ENCODE results near the gene IGFLR1. TPM values are rescaled to one million over a fixed set of nuclear protein-coding genes. Genes with fewer than 3 reads are reported as not detected.

IGFLR1 gene
- total RNA-seq, 1 experiment from 2014 or later, result 4.9 TPM

DNA sequence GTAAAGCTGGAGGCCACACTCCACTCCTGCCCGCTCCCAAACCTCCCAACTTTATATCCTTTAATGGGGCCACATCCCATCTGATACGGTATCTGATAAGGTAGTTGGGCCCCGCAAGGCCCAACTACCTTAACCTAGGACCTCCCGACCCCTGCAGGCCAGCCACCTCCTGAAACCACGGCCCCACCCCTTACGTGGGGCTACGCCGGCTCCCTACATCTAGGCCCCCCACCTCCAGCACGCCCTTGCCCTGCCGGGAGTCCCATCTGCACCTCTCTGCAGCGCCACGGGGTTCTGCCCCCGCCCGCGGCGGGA, 2.2 kb downstream of the IGFLR1 start:
- CTCF ChIA-PET, result interaction anchor here (1.2 kb wide), 1 partner anchor 45 kb away, joined by 14 read pairs; no protein-coding TSS in a partner anchor
- Histone ChIP-seq H3K36me3 (ENCODE audit: insufficient read depth, low read length, poor library complexity, severe bottlenecking) (peaks cover 26% of the 10 kb centered on the region), H3K4me3 (ENCODE audit: low read depth, low read length, poor library complexity, severe bottlenecking) (peak overlapping the region; percentile 65), H3K9me3 (ENCODE audit: low read depth, low read length, poor library complexity, severe bottlenecking) (no peaks in the 10 kb centered on the region), H3K27ac (ENCODE audit: low read depth, low read length, poor library complexity, severe bottlenecking) (peak overlapping the region; percentile 75), H3K4me1 (ENCODE audit: insufficient read depth, low read length, poor library complexity, severe bottlenecking) (peaks cover 3% of the 10 kb centered on the region), H3K27me3 (replicated peaks; ENCODE audit: insufficient read depth, low read depth, low read length, poor library complexity) (no peaks in the 10 kb centered on the region)
- TF ChIP-seq, protein P1, sequence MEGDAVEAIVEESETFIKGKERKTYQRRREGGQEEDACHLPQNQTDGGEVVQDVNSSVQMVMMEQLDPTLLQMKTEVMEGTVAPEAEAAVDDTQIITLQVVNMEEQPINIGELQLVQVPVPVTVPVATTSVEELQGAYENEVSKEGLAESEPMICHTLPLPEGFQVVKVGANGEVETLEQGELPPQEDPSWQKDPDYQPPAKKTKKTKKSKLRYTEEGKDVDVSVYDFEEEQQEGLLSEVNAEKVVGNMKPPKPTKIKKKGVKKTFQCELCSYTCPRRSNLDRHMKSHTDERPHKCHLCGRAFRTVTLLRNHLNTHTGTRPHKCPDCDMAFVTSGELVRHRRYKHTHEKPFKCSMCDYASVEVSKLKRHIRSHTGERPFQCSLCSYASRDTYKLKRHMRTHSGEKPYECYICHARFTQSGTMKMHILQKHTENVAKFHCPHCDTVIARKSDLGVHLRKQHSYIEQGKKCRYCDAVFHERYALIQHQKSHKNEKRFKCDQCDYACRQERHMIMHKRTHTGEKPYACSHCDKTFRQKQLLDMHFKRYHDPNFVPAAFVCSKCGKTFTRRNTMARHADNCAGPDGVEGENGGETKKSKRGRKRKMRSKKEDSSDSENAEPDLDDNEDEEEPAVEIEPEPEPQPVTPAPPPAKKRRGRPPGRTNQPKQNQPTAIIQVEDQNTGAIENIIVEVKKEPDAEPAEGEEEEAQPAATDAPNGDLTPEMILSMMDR (conservative IDR thresholded peaks at IDR 0.05; ENCODE audit: low read depth, low read length), result no peak
- TF ChIP-seq EZH2 (IDR thresholded peaks at IDR 0.05; ENCODE audit: borderline replicate concordance, low read depth, low read length, poor library complexity, severe bottlenecking), result no peak
- DNase-seq (ENCODE audit: low spot score), result no peak
- BruUV-seq (replicated peaks), result no TSS peak
- POLR2A ChIA-PET (ENCODE audit: low non-redundant PET), result no interaction called here
- intact Hi-C loops (cut with micrococcal nuclease; ENCODE audit: unreplicated experiment), result loop anchor here (10.0 kb wide), 1 partner anchor 195 kb away; the partner anchor contains the start of gene LRFN3

- no TSS peak for BruUV-seq (replicated peaks)
- no peaks in the 10 kb centered on the region for H3K27me3 ChIP-seq (replicated peaks; ENCODE audit: insufficient read depth, low read depth, low read length, poor library complexity)
- peaks cover 31% of the 10 kb centered on the region for H3K36me3 ChIP-seq (ENCODE audit: insufficient read depth, low read length, poor library complexity, severe bottlenecking)
- no peak for DNase-seq (ENCODE audit: low spot score)
- POLR2A ChIA-PET (ENCODE audit: low non-redundant PET), result no interaction called here
- H3K27ac ChIP-seq (ENCODE audit: low read depth, low read length, poor library complexity, severe bottlenecking), result peak overlapping the region; percentile 75
- peaks cover 2% of the 10 kb centered on the region for H3K4me1 ChIP-seq (ENCODE audit: insufficient read depth, low read length, poor library complexity, severe bottlenecking)
- CTCF ChIA-PET, result interaction anchor here (1.2 kb wide), 1 partner anchor 44 kb away, joined by 14 read pairs; no protein-coding TSS in a partner anchor
- TF ChIP-seq EZH2 (IDR thresholded peaks at IDR 0.05; ENCODE audit: borderline replicate concordance, low read depth, low read length, poor library complexity, severe bottlenecking), result no peak
- peak overlapping the region; percentile 65 for H3K4me3 ChIP-seq (ENCODE audit: low read depth, low read length, poor library complexity, severe bottlenecking)
- H3K9me3 ChIP-seq (ENCODE audit: low read depth, low read length, poor library complexity, severe bottlenecking), result no peaks in the 10 kb centered on the region
- intact Hi-C loops (cut with micrococcal nuclease; ENCODE audit: unreplicated experiment), result loop anchor here (10.0 kb wide), 1 partner anchor 195 kb away; the partner anchor contains the start of gene LRFN3
Measured at GRCh38 chr19:35739275-35740107, 2.8 kb downstream of the IGFLR1 start.

GRCh38 chr19:35738887-35739229, 3.4 kb downstream of the IGFLR1 start:
- ChIA-PET POLR2A (ENCODE audit: low non-redundant PET) (no interaction called here), CTCF (no interaction called here)
- Histone ChIP-seq H3K4me1 (ENCODE audit: insufficient read depth, low read length, poor library complexity, severe bottlenecking) (no peaks in the 10 kb centered on the region), H3K4me3 (ENCODE audit: low read depth, low read length, poor library complexity, severe bottlenecking) (no peak overlapping the region), H3K36me3 (ENCODE audit: insufficient read depth, low read length, poor library complexity, severe bottlenecking) (peaks cover 37% of the 10 kb centered on the region), H3K9me3 (ENCODE audit: low read depth, low read length, poor library complexity, severe bottlenecking) (no peaks in the 10 kb centered on the region), H3K27ac (ENCODE audit: low read depth, low read length, poor library complexity, severe bottlenecking) (no peak overlapping the region), H3K27me3 (replicated peaks; ENCODE audit: insufficient read depth, low read depth, low read length, poor library complexity) (no peaks in the 10 kb centered on the region)
- intact Hi-C loops (cut with micrococcal nuclease; ENCODE audit: unreplicated experiment), result no loop called here
- no peak for TF ChIP-seq EZH2 (IDR thresholded peaks at IDR 0.05; ENCODE audit: borderline replicate concordance, low read depth, low read length, poor library complexity, severe bottlenecking)
- TF ChIP-seq, protein P1 (conservative IDR thresholded peaks at IDR 0.05; ENCODE audit: low read depth, low read length), result no peak
- DNase-seq (ENCODE audit: low spot score), result no peak
- BruUV-seq (replicated peaks), result no TSS peak
